ENCODE results near the gene PHACTR3. TPM values are rescaled to one million over a fixed set of nuclear protein-coding genes. Genes with fewer than 3 reads are reported as not detected.

Gene PHACTR3
- total RNA-seq, 6 experiments from 2014 or later: 0.12 to 0.35 (median 0.23) TPM; not detected in 2

GRCh38 chr20:59831916-59832270, 227.6 kb downstream of the PHACTR3 start:
- DNase-seq (no peak), ATAC-seq (no peak)
- Histone ChIP-seq H3K27ac (no peak overlapping the region), H3K27me3 (no peaks in the 10 kb centered on the region), H3K36me3 (no peaks in the 10 kb centered on the region), H3K9me3 (no peaks in the 10 kb centered on the region), H3K4me1 (no peaks in the 10 kb centered on the region), H3K4me3 (no peak overlapping the region)
- WGBS (ENCODE audit: insufficient coverage, low coverage, low lambda C conversion rate, missing lambda C conversion rate): 14% methylated on average over 1 of the region's 3 CpGs
- intact Hi-C loops (cut with DNase I): no loop called here
- TF ChIP-seq POLR2A (IDR thresholded peaks at IDR 0.05) (no peak), CTCF (IDR thresholded peaks at IDR 0.05) (no peak)

DNA sequence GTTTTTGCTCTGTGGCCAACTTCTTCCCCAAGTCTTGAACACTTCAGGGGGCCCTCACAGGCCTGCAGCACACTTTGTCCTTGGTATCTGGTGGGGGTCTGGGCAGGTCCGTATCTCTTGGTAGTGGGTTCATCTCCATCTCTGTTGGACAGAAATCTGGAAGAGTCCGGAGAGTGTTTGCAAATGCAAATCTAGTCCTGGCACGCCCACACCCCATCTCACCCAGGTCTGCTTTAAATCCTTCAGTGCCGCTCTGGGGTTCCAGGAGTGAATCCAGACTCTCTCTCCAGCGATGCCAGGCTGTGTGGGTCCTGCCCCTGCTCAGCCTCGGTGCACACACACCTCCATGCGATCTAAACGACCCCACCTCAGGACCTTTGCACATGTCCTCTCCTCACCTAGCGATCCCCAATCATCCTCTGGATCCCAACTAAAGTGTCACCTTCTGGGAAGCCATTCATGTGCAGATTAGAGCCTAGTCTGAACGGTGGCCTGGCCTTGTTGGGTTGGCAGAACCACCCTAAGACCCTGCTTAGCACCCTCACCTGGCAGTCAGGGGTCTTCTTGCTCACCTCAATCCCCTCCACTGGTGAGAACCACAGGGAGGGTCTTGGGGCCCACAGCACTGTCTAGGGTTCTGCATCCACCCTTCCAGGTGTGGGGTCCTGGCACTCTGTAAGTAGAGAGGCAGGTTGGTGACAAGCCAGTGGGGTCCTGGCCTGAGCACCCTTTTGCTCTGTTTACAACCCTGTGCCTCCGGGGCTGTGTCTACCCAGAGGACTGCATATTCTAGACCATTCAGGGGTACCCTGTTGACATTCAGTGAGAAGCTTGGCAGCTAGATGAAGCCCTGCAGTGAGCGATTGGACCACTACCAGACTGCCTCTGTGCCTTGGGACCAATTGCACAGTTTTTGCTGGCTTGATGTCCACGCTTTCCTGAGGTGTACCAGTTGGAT, 228.3 kb downstream of the PHACTR3 start:
- Histone ChIP-seq H3K4me3 (no peak overlapping the region), H3K27me3 (no peaks in the 10 kb centered on the region), H3K27ac (no peak overlapping the region), H3K9me3 (no peaks in the 10 kb centered on the region), H3K36me3 (no peaks in the 10 kb centered on the region), H3K4me1 (no peaks in the 10 kb centered on the region)
- intact Hi-C loops (cut with DNase I): no loop called here
- no peak for DNase-seq
- ATAC-seq: no peak
- 58% methylated on average over 6 of the region's 13 CpGs for WGBS (ENCODE audit: insufficient coverage, low coverage, low lambda C conversion rate, missing lambda C conversion rate)
- TF ChIP-seq CTCF (IDR thresholded peaks at IDR 0.05) (no peak), POLR2A (IDR thresholded peaks at IDR 0.05) (no peak)

DNA sequence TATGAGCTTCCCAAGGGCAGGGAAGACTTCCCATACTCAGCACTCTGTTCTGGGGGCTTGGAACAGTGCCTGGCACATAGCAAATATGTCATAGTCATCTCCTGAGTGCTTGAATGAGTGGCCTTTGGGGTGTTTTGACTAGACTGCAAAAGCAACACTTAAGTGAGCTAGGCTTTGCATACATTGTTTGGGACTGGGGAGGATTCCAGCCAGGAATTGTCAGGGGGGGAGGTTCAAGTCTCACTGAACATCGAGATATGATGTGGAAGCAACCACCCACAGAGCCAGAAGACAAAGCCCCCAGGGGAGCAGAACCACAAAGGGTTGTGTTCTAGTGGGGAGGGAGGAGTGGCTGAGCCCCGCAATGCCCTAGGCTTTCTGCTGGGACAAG, 230.7 kb downstream of the PHACTR3 start:
- Histone ChIP-seq H3K36me3 (no peaks in the 10 kb centered on the region), H3K9me3 (no peaks in the 10 kb centered on the region), H3K27me3 (no peaks in the 10 kb centered on the region), H3K27ac (no peak overlapping the region), H3K4me1 (no peaks in the 10 kb centered on the region), H3K4me3 (no peak overlapping the region)
- DNase-seq (no peak), ATAC-seq (no peak)
- TF ChIP-seq CTCF (IDR thresholded peaks at IDR 0.05) (no peak), POLR2A (IDR thresholded peaks at IDR 0.05) (no peak)
- 18% methylated on average over 1 of the region's 2 CpGs for WGBS (ENCODE audit: insufficient coverage, low coverage, low lambda C conversion rate, missing lambda C conversion rate)
- intact Hi-C loops (cut with DNase I): no loop called here

DNA sequence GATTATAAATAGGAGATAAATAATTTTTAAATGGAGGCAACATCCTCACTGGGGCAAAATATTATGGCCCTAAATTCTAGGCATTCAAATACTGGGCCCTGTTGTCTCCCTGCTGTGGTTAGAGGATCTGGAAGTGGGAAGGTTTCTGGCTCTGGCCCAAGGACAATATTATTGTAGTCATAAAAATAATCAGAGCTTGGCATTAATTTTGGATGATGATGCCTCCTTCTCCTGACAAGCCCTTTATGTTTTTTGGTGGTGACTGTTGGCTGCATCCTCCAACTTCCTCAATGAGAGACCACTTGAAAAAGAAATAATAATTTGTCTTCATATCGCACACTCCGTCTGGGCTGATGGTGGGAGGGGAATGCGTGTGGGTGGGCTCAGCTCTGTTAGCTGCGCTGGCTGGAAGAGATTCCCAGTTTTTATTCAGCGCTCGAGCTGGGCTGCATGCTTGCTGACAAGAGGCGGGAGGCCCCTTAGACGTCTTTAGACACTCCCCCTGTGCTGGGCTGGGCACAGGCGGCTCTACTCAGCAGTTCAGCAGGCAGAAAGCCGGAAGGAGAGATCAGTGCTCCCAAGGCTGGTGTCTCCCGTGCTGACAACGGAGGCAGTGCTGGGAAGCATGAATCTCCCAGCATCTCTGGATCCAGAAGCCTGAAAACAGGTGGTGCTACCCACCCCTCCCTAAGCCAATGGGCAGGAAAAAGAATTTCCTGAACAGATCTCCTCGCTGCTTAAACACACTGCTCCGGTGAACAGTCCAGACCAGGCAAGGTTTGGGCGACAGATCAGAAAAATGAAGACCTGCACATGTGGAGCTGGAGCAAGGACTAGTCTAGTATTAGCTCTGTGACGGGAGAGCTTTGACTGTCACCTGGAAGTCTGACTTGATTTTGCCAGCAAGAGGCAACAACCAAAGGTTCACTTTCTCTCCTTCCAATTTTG, 231.4 kb downstream of the PHACTR3 start:
- TF ChIP-seq POLR2A (IDR thresholded peaks at IDR 0.05) (no peak), CTCF (IDR thresholded peaks at IDR 0.05) (no peak)
- intact Hi-C loops (cut with DNase I): no loop called here
- DNase-seq: no peak
- no peaks in the 10 kb centered on the region for H3K4me1 ChIP-seq
- ATAC-seq: peak in 3 of 4 donors; percentile 61 to 63 (median 62)
- no peaks in the 10 kb centered on the region for H3K36me3 ChIP-seq
- H3K4me3 ChIP-seq: no peak overlapping the region
- 16% methylated on average over 10 of the region's 16 CpGs for WGBS (ENCODE audit: insufficient coverage, low coverage, low lambda C conversion rate, missing lambda C conversion rate)
- no peak overlapping the region for H3K27ac ChIP-seq
- H3K27me3 ChIP-seq: no peaks in the 10 kb centered on the region
- no peaks in the 10 kb centered on the region for H3K9me3 ChIP-seq

Measured in right lobe of liver (tissue), 6 donors.